NCI-H1417 (cell line): ENCODE measurements around the gene RAB7B.
"Not testable (repeated sequence)": the region's sequence is repeated elsewhere in the genome, so short reads cannot be mapped to it uniquely, and the experiment has no call there.

Source experiments
- DNase-seq, 3 experiments: peaks; one replicate each; lab custom pipeline; 2025; lab: John Stamatoyannopoulos, UW

The RAB7B gene

DNA sequence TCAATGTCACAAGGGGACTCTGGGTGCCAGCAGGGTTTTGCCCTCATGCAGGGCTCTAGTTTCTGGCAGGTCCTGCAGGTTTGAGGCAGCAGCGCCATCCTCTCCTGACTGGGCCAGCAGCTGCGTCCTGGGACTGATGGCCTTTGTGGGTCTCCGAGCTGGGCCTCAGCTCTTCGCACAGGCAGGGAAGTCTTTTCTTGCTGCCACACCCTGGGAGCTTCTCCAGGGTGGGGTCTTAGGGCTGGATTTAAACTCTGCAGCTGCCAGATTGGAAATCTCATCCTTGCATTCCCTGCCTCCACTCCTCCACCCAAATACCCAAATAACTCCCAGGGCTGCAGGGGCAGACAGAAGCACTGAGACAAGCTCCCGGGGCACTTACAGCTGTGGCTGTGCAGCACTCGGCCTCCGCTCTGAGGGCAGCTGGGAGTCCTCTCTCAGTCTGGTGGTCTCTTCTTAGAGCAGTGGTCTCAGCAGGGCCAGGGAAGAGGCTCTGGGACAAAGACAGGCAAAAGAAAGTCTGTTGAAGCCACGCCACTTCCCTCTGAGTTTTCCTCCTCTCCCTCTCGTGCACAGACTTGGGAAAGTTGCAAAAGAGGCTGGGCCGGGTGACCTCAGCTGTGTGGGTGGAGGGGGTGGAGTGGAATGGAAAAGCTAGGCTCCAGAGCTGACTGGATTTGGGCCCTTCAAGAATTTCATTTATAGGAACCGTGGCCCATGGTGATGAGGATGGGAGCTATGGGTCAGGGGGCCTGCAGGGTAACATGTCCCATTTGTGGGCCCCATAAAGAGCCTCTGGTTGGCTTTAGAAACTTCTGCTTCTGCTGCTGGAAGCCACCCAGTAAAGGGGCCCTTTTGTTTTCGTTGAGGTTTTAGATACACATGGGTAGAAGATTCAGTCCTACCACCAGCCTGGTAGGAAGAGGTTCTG is at the start of gene RAB7B:
Gene RAB7B (minus strand): TSS at position 525 of the 931 bp plus-strand sequence. CDS start 9,260 bp downstream, outside the sequence.
- DNase-seq, result no peak

GRCh38 chr1:206052231-206052865 is 49.2 kb upstream of the RAB7B start:
- not testable (repeated sequence) for DNase-seq

GRCh38 chr1:206050655-206051235 is 47.5 kb upstream of the RAB7B start:
- DNase-seq, result no peak

DNA sequence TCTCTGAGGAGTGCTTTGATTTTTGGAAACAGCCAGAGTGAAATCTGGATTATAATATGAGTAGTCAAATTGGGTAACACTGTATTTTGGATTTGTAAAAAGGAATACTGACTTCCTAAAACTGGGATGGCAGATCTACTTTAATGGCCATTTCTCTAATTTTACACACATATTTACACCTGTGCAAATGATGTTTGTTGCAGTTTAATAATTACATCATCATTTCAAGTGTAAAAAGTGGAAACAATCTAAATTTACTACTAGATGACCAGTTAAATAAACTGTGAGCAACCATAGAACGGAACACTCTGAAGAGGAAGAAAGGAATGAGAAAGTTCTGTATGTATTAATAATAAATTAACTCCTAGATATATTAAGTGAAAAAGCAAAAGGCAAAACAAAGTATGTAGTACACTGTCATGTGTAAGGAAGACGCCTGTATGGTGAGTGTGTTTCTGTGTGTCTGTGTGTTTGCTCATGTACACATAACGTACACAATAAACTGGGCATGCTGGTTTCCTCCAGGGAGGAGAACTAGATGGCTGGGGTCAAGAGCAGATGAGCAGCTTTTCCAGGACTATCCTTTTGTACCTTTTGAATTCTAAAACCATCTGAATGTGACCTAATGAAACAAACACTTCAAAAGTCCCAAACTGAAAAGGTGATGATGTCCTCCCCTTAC is 46.9 kb upstream of the RAB7B start:
- DNase-seq, result no peak

DNA sequence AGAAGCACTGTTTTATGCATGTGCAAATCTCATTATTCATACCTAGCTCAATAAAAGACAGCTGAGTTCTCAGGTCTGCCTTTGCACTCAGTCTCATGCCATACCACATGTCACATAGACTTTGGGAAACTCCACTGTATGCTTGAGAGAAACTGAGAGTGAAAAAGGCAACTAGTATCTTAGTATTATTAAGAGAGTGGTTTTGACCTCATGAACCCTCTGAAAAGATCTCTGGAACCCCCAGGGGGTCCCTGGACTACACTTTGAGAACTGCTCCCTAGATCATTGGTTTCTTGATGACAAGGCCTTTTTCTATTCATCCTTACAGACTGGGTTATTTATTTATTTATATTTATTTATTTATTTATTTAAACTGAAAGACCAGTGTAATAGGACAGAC is 46.1 kb upstream of the RAB7B start:
- DNase-seq, result no peak

DNA sequence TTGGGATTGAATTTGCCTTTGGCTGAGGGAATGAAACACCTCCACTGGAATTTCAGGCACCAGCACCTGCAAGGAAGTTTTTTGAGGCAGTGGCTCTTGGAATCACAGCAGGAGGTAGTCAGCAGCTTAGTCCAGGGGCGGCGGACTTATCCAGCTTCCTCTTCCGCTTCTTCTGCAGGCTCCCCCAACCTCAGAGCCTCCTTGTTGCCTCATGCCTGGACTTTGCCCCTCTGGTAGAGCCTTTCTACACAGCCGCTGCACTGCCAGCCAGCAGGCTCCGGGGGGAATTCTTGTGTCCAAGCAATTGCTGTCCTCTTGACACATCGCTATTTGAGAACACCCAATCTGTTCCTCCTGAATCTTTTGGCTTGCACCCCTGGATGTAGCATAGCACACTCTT is 45.4 kb upstream of the RAB7B start:
- no peak for DNase-seq

DNA sequence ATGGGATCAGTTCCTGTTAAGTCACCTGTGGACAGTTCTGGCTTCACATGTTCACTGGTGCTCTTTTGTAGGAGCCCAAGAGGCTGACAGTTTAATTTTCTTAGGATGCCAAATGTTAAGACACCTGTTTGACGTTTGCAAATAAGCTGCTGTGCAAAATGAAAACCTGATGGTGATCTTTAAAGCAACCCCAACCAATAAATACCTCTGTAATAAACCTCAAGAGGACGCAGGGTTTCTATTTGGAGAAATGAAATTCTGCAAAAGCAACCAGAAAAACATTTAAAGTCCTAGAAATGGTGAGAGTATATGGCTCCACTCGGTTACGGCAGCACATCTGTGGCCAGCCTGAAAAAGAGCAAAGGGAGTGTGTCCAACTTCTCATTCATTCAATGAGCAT is 44.1 kb upstream of the RAB7B start:
- DNase-seq, result no peak

DNA sequence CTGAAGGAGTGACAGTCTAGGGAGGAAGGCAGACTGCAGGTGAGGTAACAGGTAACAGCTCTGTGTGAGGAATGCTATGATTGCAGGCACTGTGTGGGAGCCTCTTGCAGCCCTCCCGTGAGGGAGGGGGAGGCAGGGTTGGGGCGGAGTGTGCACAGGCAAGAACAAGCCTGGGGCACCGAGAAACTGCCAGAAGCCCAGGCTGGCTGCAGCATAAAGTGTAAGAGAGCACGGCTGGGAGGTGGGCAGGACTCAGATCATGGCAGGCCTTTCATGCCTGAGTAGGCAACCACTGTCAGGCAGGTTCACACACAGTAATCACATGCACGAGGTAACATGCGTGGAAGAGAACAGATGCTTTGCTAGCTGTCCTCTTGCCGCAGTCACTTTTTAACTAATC is 38.4 kb upstream of the RAB7B start:
- peak; percentile 38 to 75 (median 46) for DNase-seq

GRCh38 chr1:206040328-206040727 is 37.1 kb upstream of the RAB7B start:
- no peak for DNase-seq

DNA sequence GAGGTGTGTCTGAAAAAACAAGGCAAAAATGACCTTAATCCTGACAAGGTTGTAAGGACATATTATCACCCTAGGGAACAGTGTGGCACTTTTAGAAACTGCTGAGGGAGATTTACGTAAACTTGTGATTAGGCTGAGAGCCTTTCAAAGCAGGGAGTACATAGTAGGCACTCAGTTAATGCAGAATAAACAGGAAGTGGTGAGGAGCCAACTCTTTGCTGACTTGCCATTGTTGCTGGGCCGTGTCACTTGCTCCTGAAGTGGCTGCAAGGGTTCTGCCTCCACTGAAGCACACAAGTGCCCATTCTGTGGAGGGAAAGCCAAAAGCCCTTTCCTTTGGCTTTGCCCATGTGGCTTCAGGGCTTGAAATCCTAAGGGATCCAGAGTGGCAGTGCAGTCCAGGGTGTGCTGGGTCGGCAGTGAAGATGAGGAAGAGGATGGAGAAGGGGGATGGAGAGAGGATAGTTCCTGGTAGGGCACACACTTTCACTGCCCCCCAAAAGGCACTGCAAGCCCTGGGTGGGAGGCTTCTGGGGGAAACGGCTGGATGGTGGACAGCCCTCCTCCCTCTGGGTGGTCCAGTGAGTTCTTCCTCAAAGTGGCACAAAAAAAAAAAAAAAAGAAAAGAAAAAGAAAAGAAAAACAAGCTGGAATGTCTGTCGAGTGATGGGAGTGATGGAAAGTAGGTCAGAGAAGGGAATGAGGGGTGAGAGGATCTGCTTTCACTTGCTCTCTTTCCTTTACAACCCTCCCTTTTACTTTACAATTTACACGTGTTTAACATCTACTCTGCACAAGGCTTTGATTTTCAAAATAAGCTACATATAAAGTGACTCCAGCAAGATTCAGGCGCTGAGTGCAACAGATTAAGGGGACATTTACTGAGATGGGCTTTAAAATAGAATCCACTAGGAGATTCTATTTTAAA is 36.1 kb upstream of the RAB7B start:
- DNase-seq, result no peak

DNA sequence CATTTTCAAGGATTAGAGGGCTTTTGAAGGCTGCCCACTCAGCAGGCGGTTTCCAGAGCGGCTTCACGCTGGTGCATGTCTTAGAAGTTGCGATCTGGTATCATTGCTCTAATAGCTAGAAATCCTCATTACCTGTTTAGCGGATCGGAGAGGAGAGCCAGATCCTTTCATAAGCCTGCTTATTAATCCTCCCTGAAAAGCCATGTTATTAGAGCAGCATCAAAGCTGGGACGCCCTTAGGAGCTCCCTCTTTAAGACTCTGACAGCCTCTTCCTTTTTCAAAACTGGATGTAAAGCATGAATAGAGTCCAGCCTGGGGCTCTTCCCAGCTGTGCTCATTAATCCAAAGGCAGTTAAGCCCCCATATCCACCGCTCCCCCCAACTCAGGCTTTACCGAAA is 34.4 kb upstream of the RAB7B start:
- peak in 2 of 3 experiments; percentile 21 to 23 for DNase-seq

- DNase-seq, result no peak
Observed at GRCh38 chr1:206036663-206037455, 33.7 kb upstream of the RAB7B start.

DNA sequence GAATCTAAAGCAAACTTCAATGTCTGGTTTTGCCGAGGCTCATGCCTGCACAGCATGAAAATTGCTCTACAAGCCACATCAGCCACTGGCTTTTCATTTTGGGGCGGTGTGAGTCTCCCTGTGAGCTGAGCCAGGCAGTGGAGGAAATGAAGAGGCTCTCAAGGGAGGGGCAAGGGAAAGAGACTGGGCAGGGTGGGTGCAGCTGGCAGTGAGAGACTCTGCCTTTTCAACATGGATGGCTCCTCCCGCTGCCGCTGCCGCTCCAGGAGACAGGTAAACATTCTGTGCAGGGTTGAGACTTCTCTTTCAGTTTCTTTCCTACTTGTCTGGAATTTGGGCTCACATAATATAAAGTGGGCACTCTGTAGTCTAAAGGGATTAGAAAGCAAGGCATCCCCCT is 31.8 kb upstream of the RAB7B start:
- peak; percentile 41 to 84 (median 61) for DNase-seq

- no peak for DNase-seq
Observed at GRCh38 chr1:206032380-206033140, 29.4 kb upstream of the RAB7B start.

GRCh38 chr1:206030714-206031113 is 27.5 kb upstream of the RAB7B start:
- DNase-seq, result peak; percentile 62 to 90 (median 85)

GRCh38 chr1:206030191-206030590 is 27.0 kb upstream of the RAB7B start:
- no peak for DNase-seq

DNA sequence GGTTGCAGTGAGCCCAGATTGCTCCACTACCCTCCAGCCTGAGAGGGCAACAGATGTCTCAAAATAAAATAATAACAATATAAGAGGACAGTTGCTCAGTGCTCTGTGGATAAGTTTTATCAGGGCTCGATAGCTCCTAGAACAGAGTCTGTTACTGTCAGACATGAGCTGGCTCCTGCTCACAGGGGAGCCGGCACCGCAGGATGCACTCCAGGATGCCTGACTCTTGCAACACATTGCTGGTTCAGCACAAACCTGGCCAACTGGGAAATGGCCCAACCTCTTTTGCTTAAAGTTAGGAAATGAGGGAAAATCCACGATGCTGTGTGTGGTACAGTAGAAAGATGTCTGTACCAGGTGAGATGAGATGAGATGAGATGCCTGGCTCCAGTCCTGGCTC is 26.3 kb upstream of the RAB7B start:
- peak in 1 of 3 experiments; percentile 13 for DNase-seq

DNA sequence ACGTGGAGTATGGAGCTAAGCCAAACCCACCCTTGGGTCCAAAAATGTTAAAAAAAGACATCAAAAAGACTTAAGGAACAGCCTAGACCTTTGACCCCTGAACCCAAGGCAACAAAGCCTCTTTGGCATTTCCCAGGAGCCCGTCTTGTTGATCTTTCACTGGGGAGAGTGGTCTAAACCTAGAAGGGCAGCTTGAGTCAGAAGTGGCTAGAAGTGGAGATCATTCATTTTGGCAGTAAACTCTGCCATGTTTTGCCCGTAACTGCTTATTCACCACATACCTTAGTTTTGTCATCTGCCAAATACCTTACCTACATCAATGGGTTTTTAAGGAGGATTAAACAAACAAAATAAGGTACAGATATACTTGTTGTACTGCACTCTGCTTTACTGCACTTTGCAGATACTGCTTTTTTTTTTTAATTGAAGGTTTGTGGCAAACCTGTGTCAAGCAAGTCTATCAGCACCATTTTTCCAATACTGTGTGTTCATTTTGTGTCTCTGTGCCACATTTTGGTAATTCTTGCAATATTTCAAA is 22.2 kb upstream of the RAB7B start:
- no peak for DNase-seq

- DNase-seq, result no peak
Observed at GRCh38 chr1:206023695-206024094, 20.5 kb upstream of the RAB7B start, which contains the start of gene CTSE. Gene CTSE (minus strand): TSS chr1:206023895. CDS start chr1:206023791, 104 bp downstream.
